GM23338 (cell line): Measurements from ENCODE around the gene CLDN3. TPM values are rescaled to one million over a fixed set of nuclear protein-coding genes. Genes with fewer than 3 reads are reported as not detected.

Experiments used
- ATAC-seq: fragments of 200-7000 bp; cut with Tn5 transposase; 3 replicates; pipeline ENCODE4 v1.9.1; 2020
- DNase-seq: peaks from one replicate; pipeline ENCODE4 v3.0.0-alpha.2; 2015; ENCODE audit warnings: low spot score
- H2AFZ ChIP-seq: fragments of 200-600 bp; sonication (generic); 2 replicates; pipeline ENCODE4 v1.8.0; 2016; ENCODE audit warnings: antibody characterized with exemption, mild to moderate bottlenecking, moderate library complexity
- H3F3A ChIP-seq: fragments of 200-600 bp; sonication (generic); replicated peaks from 2 replicates; pipeline ENCODE4 v1.8.0; 2017; ENCODE audit warnings: antibody characterized with exemption, mixed run types, low read depth
- H3K27ac ChIP-seq: fragments of 200-600 bp; sonication (generic); 2 replicates; pipeline ENCODE4 v1.6.1; 2016; ENCODE audit warnings: low read depth
- H3K27me3 ChIP-seq: fragments of 200-600 bp; sonication (generic); 2 replicates; pipeline ENCODE4 v1.8.0; 2016; ENCODE audit warnings: mild to moderate bottlenecking, mixed run types, moderate library complexity; ENCODE audit not compliant: insufficient read depth
- H3K36me3 ChIP-seq: fragments of 200-600 bp; sonication (generic); 2 replicates; pipeline ENCODE4 v1.8.0; 2016; ENCODE audit warnings: mild to moderate bottlenecking; ENCODE audit not compliant: insufficient read depth
- H3K4me1 ChIP-seq: fragments of 200-600 bp; sonication (generic); 2 replicates; pipeline ENCODE4 v1.8.0; 2016; ENCODE audit warnings: mild to moderate bottlenecking, moderate library complexity; ENCODE audit not compliant: insufficient read depth
- H3K4me2 ChIP-seq: fragments of 200-600 bp; sonication (generic); 2 replicates; pipeline ENCODE4 v1.7.1; 2017; ENCODE audit warnings: mixed run types
- H3K4me3 ChIP-seq: fragments of 200-600 bp; sonication (generic); 2 replicates; pipeline ENCODE4 v1.6.1; 2016; ENCODE audit warnings: mixed run types
- H3K79me2 ChIP-seq: fragments of 200-600 bp; sonication (generic); replicated peaks from 2 replicates; pipeline ENCODE4 v1.8.0; 2017; ENCODE audit warnings: mild to moderate bottlenecking; ENCODE audit not compliant: insufficient read depth
- H3K9me2 ChIP-seq: fragments of 200-600 bp; sonication (generic); 2 replicates; pipeline ENCODE4 v1.8.0; 2017; ENCODE audit not compliant: insufficient read depth
- H4K20me1 ChIP-seq: fragments of 200-600 bp; sonication (generic); replicated peaks from 2 replicates; pipeline ENCODE4 v1.8.0; 2017; ENCODE audit warnings: mild to moderate bottlenecking; ENCODE audit not compliant: insufficient read depth
- H3K27ac Mint-ChIP-seq: 2 replicates; pipeline ENCODE4 v1.8.0; 2020; ENCODE audit warnings: inconsistent platforms, mild to moderate bottlenecking, moderate library complexity, mixed read lengths
- H3K27me3 Mint-ChIP-seq: 3 replicates; pipeline ENCODE4 v1.8.0; 2022; ENCODE audit warnings: low read depth, mild to moderate bottlenecking, moderate library complexity, mixed read lengths, inconsistent platforms; ENCODE audit not compliant: insufficient read depth, poor library complexity
- H3K36me3 Mint-ChIP-seq: 3 replicates; pipeline ENCODE4 v1.8.0; 2021; ENCODE audit warnings: low read depth, mild to moderate bottlenecking, inconsistent platforms, moderate library complexity, mixed read lengths
- H3K4me1 Mint-ChIP-seq: 3 replicates; pipeline ENCODE4 v1.8.0; 2020; ENCODE audit warnings: mild to moderate bottlenecking, inconsistent platforms, mixed read lengths
- H3K4me3 Mint-ChIP-seq: 3 replicates; pipeline ENCODE4 v1.8.0; 2021; ENCODE audit warnings: moderate library complexity, mild to moderate bottlenecking, inconsistent platforms, mixed read lengths
- H3K9me3 Mint-ChIP-seq: 3 replicates; pipeline ENCODE4 v1.8.0; 2020; ENCODE audit warnings: moderate library complexity, mild to moderate bottlenecking, inconsistent platforms, mixed read lengths
- CREB1 ChIP-seq: fragments of 250-450 bp; sonication (Bioruptor Pico); IDR thresholded peaks from 2 replicates; pipeline ENCODE4 v1.5.0; 2020; ENCODE audit warnings: low read depth, mild to moderate bottlenecking, moderate library complexity
- CTCF ChIP-seq, 2 experiments: fragments of 200-600 bp in 1 of 2; sonication (generic) in 1 of 2; conservative IDR thresholded peaks; 2 replicates each; pipeline versions ENCODE4 v1.5.1 to v1.6.1; 2016 to 2017; ENCODE audit warnings: antibody characterized with exemption in 2 of 2, low read depth in 2 of 2, mild to moderate bottlenecking in 2 of 2, moderate library complexity in 1 of 2
- ETS1 ChIP-seq: IDR thresholded peaks from 2 replicates; pipeline ENCODE4 v1.6.1; 2016; ENCODE audit warnings: antibody characterized with exemption
- EZH2 ChIP-seq: fragments of 200-600 bp; sonication (generic); IDR thresholded peaks from one replicate; pipeline ENCODE4 v1.8.0; 2017; ENCODE audit warnings: antibody characterized with exemption, mild to moderate bottlenecking, low read depth; ENCODE audit not compliant: unreplicated experiment
- EZH2phosphoT487 ChIP-seq: fragments of 200-600 bp; sonication (generic); IDR thresholded peaks from one replicate; pipeline ENCODE4 v1.8.1; 2018; ENCODE audit warnings: antibody characterized with exemption; ENCODE audit not compliant: unreplicated experiment
- JUNB ChIP-seq: IDR thresholded peaks from one replicate; pipeline ENCODE4 v1.6.1; 2016; ENCODE audit warnings: antibody characterized with exemption; ENCODE audit not compliant: unreplicated experiment
- NANOG ChIP-seq: IDR thresholded peaks from 2 replicates; pipeline ENCODE4 v1.6.1; 2016; ENCODE audit warnings: antibody characterized with exemption, borderline replicate concordance
- POLR2AphosphoS5 ChIP-seq: IDR thresholded peaks from 2 replicates; pipeline ENCODE4 v1.6.1; 2016; ENCODE audit warnings: antibody characterized with exemption, low read depth
- REST ChIP-seq: IDR thresholded peaks from one replicate; pipeline ENCODE4 v1.6.1; 2018; ENCODE audit warnings: antibody characterized with exemption; ENCODE audit not compliant: unreplicated experiment
- STAT1 ChIP-seq: IDR thresholded peaks from one replicate; pipeline ENCODE4 v1.6.1; 2016; ENCODE audit warnings: antibody characterized with exemption; ENCODE audit not compliant: unreplicated experiment
- ZNF114 ChIP-seq: fragments of 250-450 bp; sonication (Bioruptor Pico); IDR thresholded peaks from 2 replicates; pipeline ENCODE4 v1.5.0; 2020; ENCODE audit warnings: mild to moderate bottlenecking, moderate library complexity
- ZNF331 ChIP-seq: fragments of 250-450 bp; sonication (Bioruptor Pico); IDR thresholded peaks from 2 replicates; pipeline ENCODE4 v1.5.0; 2020; ENCODE audit warnings: low read depth, mild to moderate bottlenecking, moderate library complexity
- polyA plus RNA-seq: library from polyadenylated mRNA; unstranded; fragments of >200 nt; fragmentation: Nextera tagmentation; extraction: Ambion mirVana; gene quantifications from 2 replicates; pipeline ENCODE4 v1.2.1, GENCODE V29; 2016
- total RNA-seq: library from RNA; depleted of rRNA; stranded (reverse); fragments of >200 nt; shearing (Covaris generic); gene quantifications from 2 replicates; pipeline ENCODE4 v1.2.3, GENCODE V29; 2014

Gene CLDN3
- total and polyA plus RNA-seq, 2 experiments from 2014 or later: 20.1 to 27.7 TPM

- Mint-ChIP-seq H3K9me3 (peaks cover 8% of the 10 kb centered on the region; the same call in 1 of the 3 replicates), H3K27ac (no peak overlapping the region), H3K4me1 (no peaks in the 10 kb centered on the region; the same call in 2 of the 3 replicates), H3K36me3 (peaks cover 7% of the 10 kb centered on the region; the same call in 2 of the 3 replicates), H3K4me3 (no peak overlapping the region), H3K27me3 (peaks cover 4% of the 10 kb centered on the region)
- Histone ChIP-seq H3K4me2 (no peak overlapping the region), H4K20me1 (no peaks in the 10 kb centered on the region), H2AFZ (no peak overlapping the region), H3K4me1 (no peaks in the 10 kb centered on the region), H3K27me3 (no peaks in the 10 kb centered on the region), H3K4me3 (no peak overlapping the region), H3K36me3 (no peaks in the 10 kb centered on the region), H3K27ac (no peak overlapping the region), H3F3A (no peaks in the 10 kb centered on the region), H3K9me2 (no peaks in the 10 kb centered on the region), H3K79me2 (no peaks in the 10 kb centered on the region)
- TF ChIP-seq STAT1 (no peak), CREB1 (CRISPR knock-in tag) (no peak), POLR2AphosphoS5 (no peak), ZNF331 (CRISPR knock-in tag) (no peak), EZH2phosphoT487 (no peak), REST (no peak), CTCF (conservative IDR thresholded peaks at IDR 0.05; ENCODE audit: low read depth in 2 of 2) (no peak), JUNB (no peak)
- DNase-seq (no peak), ATAC-seq (no peak)
These were observed 9.4 kb upstream of the CLDN3 start for GRCh38 chr7:73779517-73779916.

- no peak overlapping the region for H3K27ac Mint-ChIP-seq
- Histone ChIP-seq H3K9me2 (no peaks in the 10 kb centered on the region), H3K79me2 (no peaks in the 10 kb centered on the region), H3F3A (no peaks in the 10 kb centered on the region), H3K27ac (no peak overlapping the region), H3K4me2 (no peak overlapping the region), H3K4me3 (no peak overlapping the region), H3K4me1 (no peaks in the 10 kb centered on the region), H4K20me1 (no peaks in the 10 kb centered on the region), H2AFZ (no peak overlapping the region), H3K27me3 (no peaks in the 10 kb centered on the region), H3K36me3 (no peaks in the 10 kb centered on the region)
- ATAC-seq (no peak), DNase-seq (no peak)
- H3K27me3 Mint-ChIP-seq: peaks cover 4% of the 10 kb centered on the region
- H3K4me3 Mint-ChIP-seq: no peak overlapping the region
- H3K4me1 Mint-ChIP-seq: no peaks in the 10 kb centered on the region; the same call in 2 of the 3 replicates
- peaks cover 7% of the 10 kb centered on the region; the same call in 2 of the 3 replicates for H3K36me3 Mint-ChIP-seq
- peaks cover 8% of the 10 kb centered on the region; the same call in 1 of the 3 replicates for H3K9me3 Mint-ChIP-seq
- TF ChIP-seq ZNF331 (CRISPR knock-in tag): no peak
- no peak for TF ChIP-seq JUNB
- TF ChIP-seq POLR2AphosphoS5: no peak
- no peak for TF ChIP-seq REST
- no peak for TF ChIP-seq NANOG
- no peak for TF ChIP-seq STAT1
- no peak for TF ChIP-seq ZNF114 (CRISPR knock-in tag)
- TF ChIP-seq EZH2phosphoT487: no peak
- TF ChIP-seq ETS1: no peak
- no peak for TF ChIP-seq CREB1 (CRISPR knock-in tag)
- TF ChIP-seq EZH2: no peak
These were observed 8.8 kb upstream of the CLDN3 start for GRCh38 chr7:73778801-73779389.
